DMS53 treated with DMSO at 0.1 percent for 48 hours (cell line): ENCODE measurements around the gene SHC4.
"Not testable (repeated sequence)": the region's sequence is repeated elsewhere in the genome, so short reads cannot be mapped to it uniquely, and the experiment has no call there.

ENCODE experiments used
- DNase-seq: peaks from one replicate; lab custom pipeline; 2025; ENCODE audit not compliant: unreplicated experiment; lab: John Stamatoyannopoulos, UW

Gene SHC4

DNA sequence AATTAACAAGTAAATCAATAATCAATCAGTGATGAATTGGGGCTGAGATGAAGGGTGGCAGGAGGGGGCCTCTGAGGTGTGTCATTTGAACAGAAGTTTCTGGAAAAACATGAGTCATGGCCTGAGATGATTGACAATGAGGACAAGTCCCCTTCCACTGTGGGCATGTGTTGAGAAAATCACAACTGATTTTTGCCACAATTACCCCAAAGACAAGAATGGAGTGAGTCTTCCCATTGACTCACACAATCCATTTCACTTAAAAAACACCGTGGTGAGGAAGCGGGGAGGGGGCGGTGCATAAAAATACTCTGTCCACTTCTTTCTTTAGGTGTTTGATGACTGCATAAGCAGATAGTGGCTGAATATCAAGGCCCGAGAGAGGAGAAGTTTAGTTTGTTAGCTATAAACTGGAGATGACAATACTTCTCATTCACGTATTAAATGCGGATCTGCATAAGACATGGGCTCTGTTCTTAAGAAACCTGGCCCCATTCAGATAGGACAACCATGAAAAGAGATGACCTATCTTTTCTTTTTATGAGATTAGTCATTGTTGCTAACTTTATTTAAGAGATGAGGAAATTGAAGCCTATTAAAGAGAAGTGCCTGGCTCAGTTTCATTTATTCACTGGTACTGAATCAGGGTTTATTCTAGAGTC lies 34.7 kb downstream of the SHC4 start:
- no peak for DNase-seq

- peak; percentile 87 for DNase-seq
Observed at GRCh38 chr15:48925714-48926223, 38.0 kb downstream of the SHC4 start.

- DNase-seq, result no peak
Observed at GRCh38 chr15:48924528-48925393, 39.0 kb downstream of the SHC4 start.

DNA sequence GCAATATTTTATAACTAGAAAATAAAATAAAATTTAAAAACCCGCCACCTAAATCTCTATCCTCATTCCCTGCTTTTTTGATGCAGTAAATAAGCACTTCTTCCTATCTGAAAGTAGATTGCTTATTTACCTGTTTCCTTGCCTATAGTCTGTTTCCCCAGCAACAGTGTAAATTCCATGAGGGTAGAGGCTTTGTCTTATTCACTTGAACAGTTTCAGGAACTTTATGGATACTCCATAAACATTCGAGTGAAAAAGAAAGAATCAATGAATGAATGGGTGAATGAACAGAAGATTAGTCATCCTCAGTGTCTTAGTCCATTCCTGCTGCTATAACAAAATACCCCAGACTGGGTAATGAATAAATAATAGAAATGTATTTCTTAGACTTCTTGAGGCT lies 41.7 kb downstream of the SHC4 start:
- no peak for DNase-seq

DNA sequence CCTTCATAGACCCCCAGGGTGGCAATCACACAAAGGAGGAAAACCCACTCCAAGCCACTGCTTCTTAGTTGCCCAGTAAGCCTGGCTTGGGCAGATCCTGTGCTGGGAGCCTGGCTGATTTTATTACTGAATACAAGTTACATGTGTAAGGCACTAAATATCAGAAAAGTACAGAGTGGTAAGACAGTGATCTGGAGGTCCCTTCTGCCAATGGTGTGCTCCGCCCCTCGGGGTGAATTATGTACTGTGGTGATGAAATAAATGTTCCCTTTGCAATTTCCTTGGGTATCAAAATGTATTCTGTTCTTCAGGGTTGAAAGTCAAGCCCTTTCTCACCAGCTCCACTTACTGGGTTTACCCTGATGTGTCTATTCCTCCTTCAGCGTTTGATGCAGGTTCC lies 47.0 kb downstream of the SHC4 start:
- no peak for DNase-seq

- no peak for DNase-seq
Observed at GRCh38 chr15:48915861-48916260, 47.9 kb downstream of the SHC4 start.

- DNase-seq, result no peak
Observed at GRCh38 chr15:48914717-48915116, 49.0 kb downstream of the SHC4 start.

DNA sequence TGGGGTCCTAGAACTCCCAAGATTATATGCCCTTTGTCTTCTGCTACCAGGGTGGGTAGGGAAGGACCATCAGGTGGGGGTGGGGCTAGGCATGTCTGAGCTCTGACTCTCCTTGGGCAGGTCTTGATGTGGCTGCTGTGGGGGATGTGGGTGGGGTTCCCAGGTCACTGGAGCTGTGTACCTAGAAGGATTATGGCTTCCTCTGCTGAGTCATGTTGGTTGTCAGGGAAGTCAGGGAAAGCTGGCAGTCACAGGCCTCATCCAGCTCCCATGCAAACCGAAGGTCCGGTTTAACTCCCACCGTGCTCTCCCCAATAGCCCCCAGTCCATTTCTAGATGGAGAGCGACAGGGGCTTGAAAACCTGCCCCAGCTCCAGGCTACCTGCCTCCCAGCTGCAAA lies 50.6 kb downstream of the SHC4 start:
- DNase-seq, result no peak

DNA sequence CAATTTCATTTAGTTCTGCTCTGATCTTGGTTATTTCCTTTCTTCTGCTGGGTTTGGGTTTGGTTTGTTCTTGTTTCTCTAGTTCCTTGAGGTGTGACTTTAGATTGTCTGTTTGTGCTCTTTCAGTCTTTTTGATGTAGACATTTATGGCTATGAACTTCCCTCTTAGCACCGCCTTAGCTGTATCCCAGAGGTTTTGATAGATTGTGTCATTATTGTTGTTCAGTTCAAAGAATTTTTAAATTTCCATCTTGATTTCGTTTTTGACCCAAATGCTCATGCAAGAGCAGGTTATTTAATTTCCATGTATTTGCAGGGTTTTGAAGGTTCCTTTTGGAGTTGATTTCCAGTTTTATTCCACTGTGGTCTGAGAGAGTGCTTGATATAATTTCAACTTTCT lies 53.2 kb downstream of the SHC4 start:
- not testable (repeated sequence) for DNase-seq

GRCh38 chr15:48909313-48909712 lies 54.4 kb downstream of the SHC4 start:
- not testable (repeated sequence) for DNase-seq

DNA sequence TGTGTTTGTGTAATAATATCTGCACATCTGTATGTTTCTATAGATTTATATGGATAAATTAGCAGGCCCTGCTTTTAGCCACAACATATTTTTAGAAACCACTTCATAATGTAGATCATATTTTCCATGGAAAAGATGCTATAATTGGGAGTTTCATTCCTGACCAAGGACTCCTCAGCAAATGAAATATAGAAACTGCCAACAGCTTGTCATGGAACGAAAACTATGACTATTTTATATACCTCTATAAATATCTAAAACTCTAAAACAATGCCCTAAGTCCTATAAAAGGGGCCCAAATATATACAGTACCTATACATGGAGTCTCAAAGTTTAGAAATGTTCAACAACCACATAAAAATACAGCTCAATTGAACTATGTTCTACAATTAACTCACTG lies 57.9 kb downstream of the SHC4 start:
- no peak for DNase-seq

DNA sequence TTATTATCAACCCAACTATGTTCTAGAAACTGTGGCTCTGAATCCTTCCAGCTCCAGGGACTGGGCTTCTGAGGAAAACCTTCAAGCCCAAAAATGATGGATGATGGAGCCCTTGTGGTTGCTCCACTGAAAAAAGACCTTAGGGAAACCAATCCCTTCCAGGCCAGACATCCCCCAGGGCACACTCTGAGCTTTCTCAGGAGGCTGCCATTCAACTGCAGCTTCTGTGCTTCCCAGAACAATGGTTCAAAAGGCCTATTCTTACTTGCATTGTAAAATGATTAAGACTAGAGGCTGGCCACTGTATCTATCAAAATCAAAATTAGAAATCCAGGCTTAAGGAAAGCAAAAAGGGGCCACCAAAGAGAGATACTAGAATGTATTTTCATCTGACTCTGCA lies 58.5 kb downstream of the SHC4 start:
- no peak for DNase-seq

GRCh38 chr15:48904758-48905157 lies 59.0 kb downstream of the SHC4 start:
- no peak for DNase-seq

DNA sequence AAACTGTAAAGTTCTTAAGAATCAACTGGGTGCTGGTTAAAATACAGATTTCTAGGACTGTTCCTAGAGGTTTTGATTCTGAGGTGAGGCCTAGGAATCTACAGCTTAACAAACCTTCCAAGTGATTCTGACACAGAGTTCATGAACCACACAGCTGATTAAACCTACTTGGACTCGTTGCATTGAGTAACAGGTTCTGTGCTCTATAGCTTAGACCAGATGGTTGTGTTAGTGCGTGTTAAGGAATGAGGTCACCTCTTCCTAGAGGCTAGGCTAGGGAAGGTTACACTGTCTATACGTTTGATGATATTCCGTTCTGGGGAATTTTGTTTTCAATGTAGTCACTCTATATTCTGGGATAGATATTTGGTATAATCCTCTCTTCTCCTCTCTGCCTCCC lies 63.9 kb downstream of the SHC4 start:
- no peak for DNase-seq

DNA sequence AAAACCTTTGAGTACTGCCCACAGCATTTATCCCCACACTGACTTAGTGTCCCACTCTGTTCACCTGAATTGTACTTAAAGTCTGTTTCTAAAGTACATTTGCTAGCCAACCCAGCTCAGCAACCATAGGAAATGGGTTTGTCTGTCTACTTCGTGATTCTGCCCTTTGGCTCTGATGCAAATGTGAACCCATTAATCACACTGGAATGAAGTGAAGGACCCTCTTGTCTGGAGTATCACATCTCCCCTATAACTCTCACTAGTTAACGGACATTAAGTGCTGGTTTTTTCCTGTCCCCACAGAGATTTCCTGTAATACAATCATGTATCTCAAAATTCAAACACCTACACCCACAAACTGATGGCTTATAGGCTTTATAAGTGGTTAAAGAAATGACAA lies 65.3 kb downstream of the SHC4 start:
- DNase-seq, result no peak

- DNase-seq, result no peak
Observed at GRCh38 chr15:48898032-48898431, 65.7 kb downstream of the SHC4 start.

DNA sequence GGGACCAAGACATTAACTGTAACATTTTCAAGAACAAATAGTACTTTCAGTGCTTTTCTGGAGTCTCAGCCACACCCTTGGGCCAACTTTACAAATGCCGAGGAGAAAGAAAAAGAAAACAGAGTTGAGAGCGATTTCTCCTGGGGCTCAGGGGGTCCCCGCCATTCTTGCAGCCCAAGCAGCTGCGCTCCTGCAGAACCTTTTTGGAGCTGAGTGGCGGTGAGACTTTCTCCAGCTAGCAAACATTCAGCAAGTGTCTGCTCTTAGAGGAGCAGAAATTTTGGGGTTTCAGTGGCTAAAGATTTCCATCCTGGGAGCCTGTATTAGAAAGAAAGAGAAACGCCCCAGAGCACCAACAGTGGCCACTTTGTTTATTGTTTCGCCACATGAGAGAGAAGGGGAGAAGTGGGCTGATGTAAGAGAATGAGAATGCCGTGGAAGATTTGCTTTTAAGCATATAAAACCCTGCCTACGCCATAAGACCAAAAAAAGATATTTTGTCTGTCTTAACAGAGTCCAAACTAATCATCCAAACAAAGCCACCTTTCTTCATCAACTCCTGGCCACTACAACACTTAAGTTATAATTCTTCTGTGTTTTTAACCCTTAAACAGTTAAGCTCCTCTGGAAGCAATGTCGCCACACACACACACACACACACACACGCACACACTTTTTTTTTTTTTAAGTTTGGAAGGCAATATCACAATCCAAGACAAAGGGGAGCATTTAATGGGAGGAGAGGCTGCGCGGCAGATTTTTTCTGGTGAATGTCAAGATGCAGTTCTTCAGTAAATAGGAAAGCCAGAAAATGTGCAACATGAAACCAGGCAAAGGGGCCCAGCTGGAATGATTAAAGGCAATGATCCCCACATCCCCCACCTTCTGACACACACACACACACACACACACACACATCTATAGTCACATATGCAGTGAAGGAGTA lies 66.6 kb downstream of the SHC4 start:
- no peak for DNase-seq

GRCh38 chr15:48893311-48893710 lies 70.4 kb downstream of the SHC4 start:
- DNase-seq, result no peak

DNA sequence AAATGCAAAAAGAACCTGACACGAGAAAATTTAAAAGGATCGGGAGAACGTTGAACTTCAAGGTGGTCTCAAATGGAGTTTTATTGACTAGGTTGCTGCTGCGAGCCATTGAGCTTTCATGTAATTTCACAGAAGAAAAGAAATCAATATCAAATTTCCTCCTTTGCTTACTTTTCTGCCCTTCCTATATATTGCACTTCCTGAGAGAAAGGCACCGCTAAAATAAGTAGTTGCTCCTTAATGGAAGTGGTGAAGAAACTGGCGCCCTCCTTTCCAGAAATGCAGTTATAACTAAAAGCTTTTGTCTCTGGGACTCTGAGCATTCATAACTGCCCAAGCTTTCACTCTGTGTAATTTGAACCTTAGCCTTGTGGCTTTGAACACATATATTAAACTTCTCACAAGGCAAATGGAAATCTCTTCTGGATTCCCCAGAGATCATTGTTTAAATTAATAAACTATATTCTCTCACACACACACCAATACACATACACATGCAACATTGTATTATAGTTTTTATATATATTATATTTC lies 72.4 kb downstream of the SHC4 start:
- no peak for DNase-seq

DNA sequence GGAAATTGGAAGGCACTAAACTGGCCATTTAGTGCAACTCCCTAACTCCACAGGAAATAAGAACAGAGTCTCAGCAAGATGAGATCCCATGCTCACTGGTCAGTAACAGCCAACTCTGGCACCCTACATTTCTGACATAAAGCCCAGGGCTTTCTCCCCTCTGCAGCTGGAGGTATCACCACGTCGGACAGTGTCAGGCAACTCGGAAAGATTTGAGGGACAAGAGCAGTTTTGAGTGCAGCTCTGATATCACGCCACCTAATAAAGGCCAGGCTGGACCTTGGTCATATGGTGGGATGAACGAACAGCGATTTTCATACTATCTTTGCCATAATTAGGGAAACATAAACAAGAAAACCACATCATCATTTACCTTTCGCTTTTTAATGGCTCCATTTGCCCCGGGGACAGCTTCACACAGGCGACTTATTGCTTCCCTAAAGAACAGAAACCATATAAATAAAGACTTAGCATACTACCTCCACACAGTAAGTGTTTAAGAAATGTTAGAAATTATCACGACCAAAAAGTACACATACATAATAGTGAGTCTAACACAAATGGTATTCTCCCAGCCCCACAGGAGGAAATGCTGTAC lies 73.2 kb downstream of the SHC4 start:
- DNase-seq, result no peak

DNA sequence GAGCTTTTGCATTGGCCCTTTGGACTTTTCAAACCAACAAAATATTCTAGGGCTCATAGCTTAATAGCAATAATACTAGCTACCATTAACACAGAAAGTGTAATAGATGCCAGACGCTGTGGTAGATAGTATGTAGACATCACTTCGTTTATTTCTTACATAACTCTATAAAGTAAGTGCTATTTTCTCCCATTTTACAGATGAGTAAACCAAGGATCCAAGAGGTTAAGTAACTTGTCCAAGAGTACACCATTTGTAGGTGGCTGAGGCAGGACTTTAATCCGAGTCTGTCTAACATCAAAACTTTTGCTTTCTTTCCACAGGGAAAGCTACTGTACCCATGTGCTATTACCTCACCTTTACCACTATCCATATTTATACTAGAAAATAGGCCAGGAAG lies 73.8 kb downstream of the SHC4 start:
- no peak for DNase-seq
